ENCODE data around the gene ZFP3. TPM values are rescaled to one million over a fixed set of nuclear protein-coding genes. Genes with fewer than 3 reads are reported as not detected.
"Not testable (repeated sequence)": the region's sequence is repeated elsewhere in the genome, so short reads cannot be mapped to it uniquely, and the experiment has no call there.

ZFP3 gene
- total RNA-seq (2022) = not detected in 2 replicates
- not detected for Bru-seq, nascent RNA
- BruChase-seq, experiment 1, labeled RNA remaining after a 6-hour chase = percentile 25 among the genes with signal in this experiment
- BruChase-seq, experiment 2, labeled RNA remaining after a 2-hour chase = percentile 10 among the genes with signal in this experiment
- long read RNA-seq = 0 reads

GRCh38 chr17:5078106-5079028 is at the start of gene ZFP3:
Gene ZFP3 (plus strand): TSS chr17:5078467. CDS start chr17:5091505, 13,038 bp downstream.
- CTCF ChIA-PET = interaction anchor here (0.6 kb wide), 2 partner anchors 165 to 655 kb away, joined by 4 read pairs; no protein-coding TSS in a partner anchor
- no TSS peak for BruUV-seq (replicated peaks)
- no peak within 1 kb of the TSS for H3K27ac Mint-ChIP-seq (ENCODE audit: low read depth, unreplicated experiment)

GRCh38 chr17:5030168-5030567 is 48.1 kb upstream of the ZFP3 start:
- DNase-seq (ENCODE audit: unreplicated experiment); H3K36me3 Mint-ChIP-seq (ENCODE audit: insufficient read depth, unreplicated experiment); H3K4me3 Mint-ChIP-seq (ENCODE audit: unreplicated experiment); H3K27me3 Mint-ChIP-seq (ENCODE audit: insufficient read depth, unreplicated experiment); BruUV-seq (replicated peaks); H3K9me3 Mint-ChIP-seq (ENCODE audit: unreplicated experiment); H3K27ac Mint-ChIP-seq (ENCODE audit: low read depth, unreplicated experiment); intact Hi-C loops (cut with micrococcal nuclease): not testable (repeated sequence)
- H3K4me1 Mint-ChIP-seq (ENCODE audit: insufficient read depth, unreplicated experiment) = peaks cover 13% of the 10 kb centered on the region
- CTCF ChIA-PET = interaction anchor here (0.7 to 1.6 kb wide), 7 partner anchors 23 to 222 kb away, joined by 3 to 16 read pairs (median 4); no protein-coding TSS in a partner anchor
- POLR2A ChIA-PET = interaction anchor here (1.6 kb wide), 1 partner anchor 90 kb away, joined by 5 read pairs; the partner anchor contains the start of genes RNF167 and SLC25A11

More at GRCh38 chr17:5078106-5079028, at the start of gene ZFP3:
- DNase-seq (ENCODE audit: unreplicated experiment) = no peak
- H3K27me3 Mint-ChIP-seq (ENCODE audit: insufficient read depth, unreplicated experiment) = no peaks in the 10 kb centered on the region
- POLR2A ChIA-PET = no interaction called here
- H3K4me3 Mint-ChIP-seq (ENCODE audit: unreplicated experiment) = no peak within 1 kb of the TSS
- no peak for TF ChIP-seq CTCF (IDR thresholded peaks at IDR 0.05; ENCODE audit: unreplicated experiment)
- peaks cover 8% of the 10 kb centered on the region for H3K9me3 Mint-ChIP-seq (ENCODE audit: unreplicated experiment)
- intact Hi-C loops (cut with micrococcal nuclease) = no loop called here
- peaks cover 6% of the 10 kb centered on the region for H3K36me3 Mint-ChIP-seq (ENCODE audit: insufficient read depth, unreplicated experiment)
- no peaks in the 10 kb centered on the region for H3K4me1 Mint-ChIP-seq (ENCODE audit: insufficient read depth, unreplicated experiment)

- POLR2A ChIA-PET = interaction anchor here (0.6 to 1.6 kb wide), 3 partner anchors 30 to 92 kb away, joined by 3 to 5 read pairs (median 3); partner anchors contain the start of genes RNF167 and SLC25A11
- Mint-ChIP-seq H3K27me3 (ENCODE audit: insufficient read depth, unreplicated experiment) (no peaks in the 10 kb centered on the region), H3K4me3 (ENCODE audit: unreplicated experiment) (peak overlapping the region; percentile 60), H3K9me3 (ENCODE audit: unreplicated experiment) (no peaks in the 10 kb centered on the region), H3K36me3 (ENCODE audit: insufficient read depth, unreplicated experiment) (peaks cover 6% of the 10 kb centered on the region), H3K27ac (ENCODE audit: low read depth, unreplicated experiment) (no peak overlapping the region), H3K4me1 (ENCODE audit: insufficient read depth, unreplicated experiment) (peaks cover 5% of the 10 kb centered on the region)
- TF ChIP-seq CTCF (IDR thresholded peaks at IDR 0.05; ENCODE audit: unreplicated experiment) = peak; percentile 58
- no TSS peak for BruUV-seq (replicated peaks)
- CTCF ChIA-PET = interaction anchor here (0.5 to 1.1 kb wide), 6 partner anchors 10 to 122 kb away, joined by 4 to 6 read pairs (median 4); no protein-coding TSS in a partner anchor
- peak; percentile 78 for DNase-seq (ENCODE audit: unreplicated experiment)
- intact Hi-C loops (cut with micrococcal nuclease) = loop anchor here (1.0 kb wide), 1 partner anchor 31 kb away; no protein-coding TSS in a partner anchor
Measured at GRCh38 chr17:5031365-5032082, 46.7 kb upstream of the ZFP3 start.

GRCh38 chr17:5032865-5033264 is 45.4 kb upstream of the ZFP3 start:
- peaks cover 5% of the 10 kb centered on the region for H3K4me1 Mint-ChIP-seq (ENCODE audit: insufficient read depth, unreplicated experiment)
- BruUV-seq (replicated peaks) = no TSS peak
- TF ChIP-seq CTCF (IDR thresholded peaks at IDR 0.05; ENCODE audit: unreplicated experiment) = no peak
- intact Hi-C loops (cut with micrococcal nuclease) = no loop called here
- no peak overlapping the region for H3K4me3 Mint-ChIP-seq (ENCODE audit: unreplicated experiment)
- H3K27ac Mint-ChIP-seq (ENCODE audit: low read depth, unreplicated experiment) = no peak overlapping the region
- DNase-seq (ENCODE audit: unreplicated experiment) = no peak
- ChIA-PET CTCF (no interaction called here), POLR2A (no interaction called here)
- no peaks in the 10 kb centered on the region for H3K9me3 Mint-ChIP-seq (ENCODE audit: unreplicated experiment)
- peaks cover 6% of the 10 kb centered on the region for H3K36me3 Mint-ChIP-seq (ENCODE audit: insufficient read depth, unreplicated experiment)
- H3K27me3 Mint-ChIP-seq (ENCODE audit: insufficient read depth, unreplicated experiment) = no peaks in the 10 kb centered on the region

Data from MCF 10A (cell line).